Osteoblast (primary cell): ENCODE data around the gene STAB1. TPM values are rescaled to one million over a fixed set of nuclear protein-coding genes. Genes with fewer than 3 reads are reported as not detected.
"Not testable (repeated sequence)": the region's sequence is repeated elsewhere in the genome, so short reads cannot be mapped to it uniquely, and the experiment has no call there.

Source experiments
- DNase-seq: peaks from one replicate; pipeline ENCODE4 v3.0.0; 2011; ENCODE audit warnings: low spot score, mixed read lengths; ENCODE audit not compliant: insufficient read length; ENCODE audit errors: missing footprints
- H2AFZ ChIP-seq: 2 replicates; pipeline ENCODE4 v1.6.0; 2011; ENCODE audit warnings: mild to moderate bottlenecking, low read length
- H3K27ac ChIP-seq: 2 replicates; pipeline ENCODE4 v1.5.1; 2011; ENCODE audit warnings: mild to moderate bottlenecking, low read depth, low read length, moderate library complexity
- H3K27me3 ChIP-seq: 2 replicates; pipeline ENCODE4 v1.6.0; 2012; ENCODE audit warnings: mild to moderate bottlenecking, control low read depth, inconsistent platforms, low read length, moderate library complexity; ENCODE audit not compliant: insufficient read depth
- H3K36me3 ChIP-seq: 2 replicates; pipeline ENCODE4 v1.5.1; 2011; ENCODE audit warnings: mild to moderate bottlenecking, low read length, control low read depth, moderate library complexity; ENCODE audit not compliant: insufficient read depth
- H3K4me1 ChIP-seq: 2 replicates; pipeline ENCODE4 v1.5.1; 2011; ENCODE audit warnings: mild to moderate bottlenecking, low read length, control low read depth, moderate library complexity; ENCODE audit not compliant: insufficient read depth
- H3K4me2 ChIP-seq: 2 replicates; pipeline ENCODE4 v1.6.0; 2011; ENCODE audit warnings: mild to moderate bottlenecking, low read length; ENCODE audit not compliant: insufficient read depth
- H3K4me3 ChIP-seq: fragments of 200-600 bp; sonication (generic); 3 replicates; pipeline ENCODE4 v1.5.1; 2012; ENCODE audit warnings: mild to moderate bottlenecking, low read length, inconsistent platforms; ENCODE audit not compliant: insufficient read depth
- H3K79me2 ChIP-seq: 2 replicates; pipeline ENCODE4 v1.6.0; 2012; ENCODE audit warnings: mild to moderate bottlenecking, low read length, control low read depth, inconsistent platforms; ENCODE audit not compliant: insufficient read depth
- H3K9me3 ChIP-seq: 2 replicates; pipeline ENCODE4 v1.5.1; 2011; ENCODE audit warnings: low read depth, low read length, control low read depth
- H4K20me1 ChIP-seq: 2 replicates; pipeline ENCODE4 v1.6.0; 2012; ENCODE audit warnings: mild to moderate bottlenecking, low read length, control low read depth; ENCODE audit not compliant: insufficient read depth
- CTCF ChIP-seq: IDR thresholded peaks from 2 replicates; pipeline ENCODE4 v1.5.1; 2011; ENCODE audit warnings: mild to moderate bottlenecking, low read depth, low read length, moderate library complexity; ENCODE audit errors: extremely low read depth
- total RNA-seq: library from RNA; depleted of rRNA; stranded (reverse); fragments of >200 nt; gene quantifications from 2 replicates; pipeline ENCODE4 v1.2.3, GENCODE V29; 2012

Gene STAB1
- total RNA-seq, 1 donor = 1.1 TPM

- no peak overlapping the region for H3K4me3 ChIP-seq
- no peaks in the 10 kb centered on the region for H3K9me3 ChIP-seq
- no peak overlapping the region for H2AFZ ChIP-seq
- no peak overlapping the region for H3K27ac ChIP-seq
- peaks cover 49% of the 10 kb centered on the region for H3K36me3 ChIP-seq
- peaks cover 12% of the 10 kb centered on the region for H3K79me2 ChIP-seq
- peak; percentile 87 for DNase-seq
- no peak overlapping the region for H3K4me2 ChIP-seq
- peaks cover 6% of the 10 kb centered on the region for H3K4me1 ChIP-seq
- no peak for TF ChIP-seq CTCF
- H3K27me3 ChIP-seq = no peaks in the 10 kb centered on the region
- peaks cover 19% of the 10 kb centered on the region for H4K20me1 ChIP-seq
These were observed 29.9 kb downstream of the STAB1 start for GRCh38 chr3:52524752-52525679.

GRCh38 chr3:52525680-52526561 lies 30.8 kb downstream of the STAB1 start:
- H3K27me3 ChIP-seq = no peaks in the 10 kb centered on the region
- DNase-seq = peak; percentile 83
- H4K20me1 ChIP-seq = peaks cover 26% of the 10 kb centered on the region

GRCh38 chr3:52526671-52527038 lies 31.5 kb downstream of the STAB1 start:
- not testable (repeated sequence) for H2AFZ ChIP-seq, H3K9me3 ChIP-seq, H3K27me3 ChIP-seq, H3K4me2 ChIP-seq, DNase-seq, H3K27ac ChIP-seq, H3K4me3 ChIP-seq
- H4K20me1 ChIP-seq = peaks cover 32% of the 10 kb centered on the region
- H3K4me1 ChIP-seq = peaks cover 16% of the 10 kb centered on the region
- H3K36me3 ChIP-seq = peaks cover 49% of the 10 kb centered on the region
- peaks cover 28% of the 10 kb centered on the region for H3K79me2 ChIP-seq

More at GRCh38 chr3:52525680-52526561, 30.8 kb downstream of the STAB1 start:
- Histone ChIP-seq H3K4me2 (no peak overlapping the region), H3K27ac (no peak overlapping the region), H3K79me2 (peaks cover 21% of the 10 kb centered on the region), H3K36me3 (peaks cover 49% of the 10 kb centered on the region), H3K9me3 (no peaks in the 10 kb centered on the region), H3K4me3 (no peak overlapping the region), H2AFZ (no peak overlapping the region), H3K4me1 (peaks cover 13% of the 10 kb centered on the region)
- no peak for TF ChIP-seq CTCF

- Histone ChIP-seq H3K4me1 (peaks cover 21% of the 10 kb centered on the region), H3K4me3 (no peak overlapping the region), H3K27me3 (no peaks in the 10 kb centered on the region), H3K36me3 (peaks cover 49% of the 10 kb centered on the region), H2AFZ (no peak overlapping the region), H3K9me3 (no peaks in the 10 kb centered on the region), H3K4me2 (no peak overlapping the region), H3K27ac (no peak overlapping the region), H4K20me1 (peaks cover 37% of the 10 kb centered on the region), H3K79me2 (peaks cover 33% of the 10 kb centered on the region)
- no peak for TF ChIP-seq CTCF
- peak; percentile 83 for DNase-seq
These were observed 32.0 kb downstream of the STAB1 start for GRCh38 chr3:52527039-52527731.
